Neural progenitor cell (in vitro differentiated cells): ENCODE data around the gene CTCF. TPM values are rescaled to one million over a fixed set of nuclear protein-coding genes. Genes with fewer than 3 reads are reported as not detected.
A peak's percentile ranks its signal among the peaks of the same experiment; 100 is the strongest.

Source experiments
- DNase-seq: peaks from one replicate; pipeline ENCODE4 v3.0.0-alpha.2; 2016; ENCODE audit warnings: low spot score
- H2AFZ ChIP-seq: fragments of 200-600 bp; sonication (generic); replicated peaks from 2 replicates; pipeline ENCODE4 v1.6.1; 2016; ENCODE audit warnings: antibody characterized with exemption
- H3F3A ChIP-seq: fragments of 200-600 bp; sonication (generic); 2 replicates; pipeline ENCODE4 v1.6.1; 2016; ENCODE audit warnings: antibody characterized with exemption, low read depth
- H3K27ac ChIP-seq: fragments of 200-600 bp; sonication (generic); 2 replicates; pipeline ENCODE4 v1.5.1; 2016; ENCODE audit warnings: mild to moderate bottlenecking
- H3K27me3 ChIP-seq: fragments of 200-600 bp; sonication (generic); 2 replicates; pipeline ENCODE4 v1.6.1; 2016; ENCODE audit warnings: mild to moderate bottlenecking, moderate library complexity
- H3K36me3 ChIP-seq: fragments of 200-600 bp; sonication (generic); 2 replicates; pipeline ENCODE4 v1.5.1; 2016
- H3K4me1 ChIP-seq: fragments of 200-600 bp; sonication (generic); 2 replicates; pipeline ENCODE4 v1.6.1; 2016; ENCODE audit warnings: mixed run types
- H3K4me2 ChIP-seq: fragments of 200-600 bp; sonication (generic); 2 replicates; pipeline ENCODE4 v1.6.1; 2016
- H3K4me3 ChIP-seq: fragments of 200-600 bp; sonication (generic); 2 replicates; pipeline ENCODE4 v1.5.1; 2016
- H3K79me2 ChIP-seq: fragments of 200-600 bp; sonication (generic); 2 replicates; pipeline ENCODE4 v1.6.1; 2016; ENCODE audit warnings: low read depth
- H3K9ac ChIP-seq: fragments of 200-600 bp; sonication (generic); 2 replicates; pipeline ENCODE4 v1.6.1; 2016
- H3K9me3 ChIP-seq: fragments of 200-600 bp; sonication (generic); 2 replicates; pipeline ENCODE4 v1.5.1; 2016; ENCODE audit warnings: low read depth
- H4K20me1 ChIP-seq: fragments of 200-600 bp; sonication (generic); 2 replicates; pipeline ENCODE4 v1.6.1; 2016; ENCODE audit warnings: low read depth
- H3K27ac Mint-ChIP-seq: 3 replicates; pipeline ENCODE4 v1.8.0; 2021; ENCODE audit warnings: mixed read lengths
- H3K27me3 Mint-ChIP-seq: 2 replicates; pipeline ENCODE4 v1.8.0; 2022; ENCODE audit warnings: low read depth, mild to moderate bottlenecking, inconsistent platforms, moderate library complexity, mixed read lengths; ENCODE audit not compliant: insufficient read depth
- H3K36me3 Mint-ChIP-seq: 3 replicates; pipeline ENCODE4 v1.8.0; 2021; ENCODE audit warnings: mixed read lengths
- H3K4me1 Mint-ChIP-seq: 3 replicates; pipeline ENCODE4 v1.8.0; 2021; ENCODE audit warnings: mixed read lengths
- H3K4me3 Mint-ChIP-seq: 3 replicates; pipeline ENCODE4 v1.8.0; 2021; ENCODE audit warnings: mild to moderate bottlenecking, moderate library complexity, mixed read lengths
- H3K9me3 Mint-ChIP-seq: 3 replicates; pipeline ENCODE4 v1.8.0; 2020; ENCODE audit warnings: mixed read lengths
- CTCF ChIP-seq: fragments of 200-600 bp; sonication (generic); IDR thresholded peaks from 2 replicates; pipeline ENCODE4 v1.5.1; 2017; ENCODE audit warnings: antibody characterized with exemption, mild to moderate bottlenecking
- EZH2 ChIP-seq: fragments of 200-600 bp; sonication (generic); IDR thresholded peaks from 2 replicates; pipeline ENCODE4 v1.6.1; 2017; ENCODE audit warnings: antibody characterized with exemption, mild to moderate bottlenecking, moderate library complexity
- EZH2phosphoT487 ChIP-seq: fragments of 200-600 bp; sonication (generic); IDR thresholded peaks from 2 replicates; pipeline ENCODE4 v1.6.1; 2017; ENCODE audit warnings: antibody characterized with exemption
- total RNA-seq: library from RNA; depleted of rRNA; stranded (reverse); fragments of >200 nt; gene quantifications from 2 replicates; pipeline ENCODE4 v1.2.3, GENCODE V29; 2015; ENCODE audit warnings: low replicate concordance

The CTCF gene
- total RNA-seq, 1 donor from 2014 or later: 76.3 TPM

- H3K9ac ChIP-seq: no peak overlapping the region
- H3K4me3 ChIP-seq: peak overlapping the region; percentile 57
- Mint-ChIP-seq H3K36me3 (no peaks in the 10 kb centered on the region), H3K4me3 (peak overlapping the region; percentile 70), H3K4me1 (no peaks in the 10 kb centered on the region), H3K27ac (no peak overlapping the region), H3K27me3 (peaks cover 9% of the 10 kb centered on the region), H3K9me3 (no peaks in the 10 kb centered on the region)
- TF ChIP-seq CTCF: no peak
- TF ChIP-seq EZH2: no peak
- no peak for TF ChIP-seq EZH2phosphoT487
- H3K4me1 ChIP-seq: no peaks in the 10 kb centered on the region
- H3K4me2 ChIP-seq: peak overlapping the region; percentile 81
- H4K20me1 ChIP-seq: peaks cover 10% of the 10 kb centered on the region
- H2AFZ ChIP-seq: peak overlapping the region; percentile 91
- H3F3A ChIP-seq: peaks cover 9% of the 10 kb centered on the region
- DNase-seq: no peak
- H3K27ac ChIP-seq: no peak overlapping the region
- H3K79me2 ChIP-seq: no peaks in the 10 kb centered on the region
- H3K9me3 ChIP-seq: no peaks in the 10 kb centered on the region
- H3K27me3 ChIP-seq: peaks cover 42% of the 10 kb centered on the region
- H3K36me3 ChIP-seq: no peaks in the 10 kb centered on the region
Measured at GRCh38 chr16:67645397-67646121, 83.2 kb downstream of the CTCF start.

- Mint-ChIP-seq H3K27me3 (peaks cover 22% of the 10 kb centered on the region), H3K4me3 (no peak overlapping the region), H3K36me3 (no peaks in the 10 kb centered on the region), H3K4me1 (peaks cover 7% of the 10 kb centered on the region), H3K9me3 (no peaks in the 10 kb centered on the region), H3K27ac (no peak overlapping the region)
- no peak overlapping the region for H3K4me3 ChIP-seq
- H3K36me3 ChIP-seq: no peaks in the 10 kb centered on the region
- DNase-seq: no peak
- no peak overlapping the region for H3K27ac ChIP-seq
- no peak overlapping the region for H2AFZ ChIP-seq
- TF ChIP-seq EZH2 (no peak), CTCF (no peak), EZH2phosphoT487 (no peak)
- H3K4me2 ChIP-seq: no peak overlapping the region
- peaks cover 4% of the 10 kb centered on the region for H3F3A ChIP-seq
- H4K20me1 ChIP-seq: peaks cover 21% of the 10 kb centered on the region
- H3K9me3 ChIP-seq: no peaks in the 10 kb centered on the region
- H3K9ac ChIP-seq: no peak overlapping the region
- no peaks in the 10 kb centered on the region for H3K79me2 ChIP-seq
- peaks cover 45% of the 10 kb centered on the region for H3K27me3 ChIP-seq
- H3K4me1 ChIP-seq: no peaks in the 10 kb centered on the region
Measured at GRCh38 chr16:67647111-67647651, 84.9 kb downstream of the CTCF start.

GRCh38 chr16:67647681-67648080 lies 85.4 kb downstream of the CTCF start:
- no peak for DNase-seq
- Mint-ChIP-seq H3K27me3 (peaks cover 24% of the 10 kb centered on the region), H3K36me3 (no peaks in the 10 kb centered on the region), H3K4me3 (no peak overlapping the region), H3K9me3 (no peaks in the 10 kb centered on the region), H3K4me1 (peaks cover 7% of the 10 kb centered on the region), H3K27ac (no peak overlapping the region)
- Histone ChIP-seq H3K79me2 (no peaks in the 10 kb centered on the region), H2AFZ (no peak overlapping the region), H3K4me2 (no peak overlapping the region), H3K36me3 (no peaks in the 10 kb centered on the region), H3K9ac (no peak overlapping the region), H4K20me1 (peaks cover 24% of the 10 kb centered on the region), H3F3A (peaks cover 8% of the 10 kb centered on the region), H3K4me1 (no peaks in the 10 kb centered on the region), H3K27ac (no peak overlapping the region), H3K27me3 (peaks cover 50% of the 10 kb centered on the region), H3K4me3 (no peak overlapping the region), H3K9me3 (no peaks in the 10 kb centered on the region)
- TF ChIP-seq CTCF (no peak), EZH2phosphoT487 (no peak)
